ENCODE data around the gene PPP3CB.

Gene PPP3CB

GRCh38 chr10:73478636-73479035 lies 17.2 kb downstream of the PPP3CB start:
- DNase-seq, result no peak

- DNase-seq, result no peak
Measured at GRCh38 chr10:73471226-73471625, 24.6 kb downstream of the PPP3CB start.

- no peak for DNase-seq
Measured at GRCh38 chr10:73469579-73469978, 26.2 kb downstream of the PPP3CB start.

GRCh38 chr10:73467206-73467605 lies 28.6 kb downstream of the PPP3CB start:
- no peak for DNase-seq

GRCh38 chr10:73465978-73466726 lies 29.7 kb downstream of the PPP3CB start:
- no peak for DNase-seq

GRCh38 chr10:73460897-73461296 lies 34.9 kb downstream of the PPP3CB start:
- DNase-seq, result no peak

GRCh38 chr10:73459683-73460314 lies 36.0 kb downstream of the PPP3CB start:
- no peak for DNase-seq

- no peak for DNase-seq
Measured at GRCh38 chr10:73456187-73456890, 39.5 kb downstream of the PPP3CB start.

- DNase-seq, result no peak
Measured at GRCh38 chr10:73449113-73449512, 46.7 kb downstream of the PPP3CB start.

- no peak for DNase-seq
Measured at GRCh38 chr10:73448384-73448783, 47.4 kb downstream of the PPP3CB start.

- DNase-seq, result no peak
Measured at GRCh38 chr10:73446926-73447325, 48.9 kb downstream of the PPP3CB start.

- DNase-seq, result no peak
Measured at GRCh38 chr10:73444457-73444856, 51.4 kb downstream of the PPP3CB start.

GRCh38 chr10:73439605-73440312 lies 56.1 kb downstream of the PPP3CB start:
- DNase-seq, result peak in 1 of 2 experiments; percentile 9

- no peak for DNase-seq
Measured at GRCh38 chr10:73439055-73439454, 56.8 kb downstream of the PPP3CB start.

- no peak for DNase-seq
Measured at GRCh38 chr10:73433538-73433867, 62.3 kb downstream of the PPP3CB start, which contains the start of gene MSS51. Gene MSS51 (minus strand): TSS chr10:73433561. CDS start chr10:73428284, 5,277 bp downstream.

- DNase-seq, result no peak
Measured at GRCh38 chr10:73432646-73433537, 62.9 kb downstream of the PPP3CB start.

GRCh38 chr10:73426318-73426717 lies 69.5 kb downstream of the PPP3CB start:
- no peak for DNase-seq

GRCh38 chr10:73424478-73424877 lies 71.3 kb downstream of the PPP3CB start:
- DNase-seq, result no peak

GRCh38 chr10:73423309-73423708 lies 72.5 kb downstream of the PPP3CB start:
- DNase-seq, result no peak

- DNase-seq, result no peak
Measured at GRCh38 chr10:73416571-73416970, 79.3 kb downstream of the PPP3CB start.

GRCh38 chr10:73414230-73414945 lies 81.4 kb downstream of the PPP3CB start:
- DNase-seq, result no peak

All from activated CD4-positive, alpha-beta T cell treated with anti-CD3 and anti-CD28 coated beads, Interleukin-2, amount 50 U/mL, for 48 hours (primary cell).